ENCODE measurements around the gene ANKRD63. TPM values are rescaled to one million over a fixed set of nuclear protein-coding genes. Genes with fewer than 3 reads are reported as not detected.
A peak's percentile ranks its signal among the peaks of the same experiment; 100 is the strongest.

ANKRD63 gene
- not detected for total RNA-seq
- not detected for polyA plus RNA-seq

- peaks cover 6 to 26% (median 14%) of the 10 kb centered on the region in 4 donors for H3K4me1 ChIP-seq (ENCODE audit: control insufficient read depth in 4 of 4, insufficient read depth in 4 of 4, low read length in 3 of 4)
- no peak for DNase-seq (ENCODE audit: low spot score)
- H3K36me3 ChIP-seq (ENCODE audit: control insufficient read depth in 4 of 4, insufficient read depth in 3 of 4, low read depth in 1 of 4, low read length in 3 of 4), result no peaks in the 10 kb centered on the region
- H3K27ac ChIP-seq (ENCODE audit: low read depth in 1 of 2, low read length in 2 of 2), result no peak within 1 kb of the TSS
- TF ChIP-seq HNF4A (conservative IDR thresholded peaks at IDR 0.05) (no peak), TAF1 (conservative IDR thresholded peaks at IDR 0.05) (no peak), ZBTB33 (IDR thresholded peaks at IDR 0.05) (no peak), RXRA (IDR thresholded peaks at IDR 0.05) (no peak), EGR1 (IDR thresholded peaks at IDR 0.05; ENCODE audit: low read depth in 2 of 2) (no peak), MAX (IDR thresholded peaks at IDR 0.05) (no peak), SP1 (IDR thresholded peaks at IDR 0.05) (no peak), FOXA2 (IDR thresholded peaks at IDR 0.05) (no peak), JUND (IDR thresholded peaks at IDR 0.05) (no peak), NR2F2 (IDR thresholded peaks at IDR 0.05) (no peak), FOXA1 (IDR thresholded peaks at IDR 0.05) (no peak), RAD21 (IDR thresholded peaks at IDR 0.05) (no peak), HNF4G (IDR thresholded peaks at IDR 0.05) (no peak), REST (IDR thresholded peaks at IDR 0.05) (no peak)
- H3K27me3 ChIP-seq (ENCODE audit: control insufficient read depth in 4 of 4, insufficient read depth in 4 of 4, low read length in 3 of 4), result peaks cover 0 to 8% (median 2%) of the 10 kb centered on the region in 4 donors
- 6% methylated on average over 76 of the region's 76 CpGs for WGBS
- peak within 1 kb of the TSS; percentile 5 to 46 (median 31) for H3K4me3 ChIP-seq (ENCODE audit: low read depth in 1 of 3, low read length in 3 of 3)
- no peaks in the 10 kb centered on the region for H3K9me3 ChIP-seq (ENCODE audit: control insufficient read depth in 4 of 4, low read length in 3 of 4)
- H3K9ac ChIP-seq (ENCODE audit: low read depth in 1 of 2, low read length in 2 of 2), result no peak within 1 kb of the TSS
Observed at GRCh38 chr15:40282869-40283614, at the start of gene ANKRD63. Gene ANKRD63 (minus strand): TSS chr15:40283064. CDS start chr15:40282586, 478 bp downstream.

- Histone ChIP-seq H3K4me1 (ENCODE audit: control insufficient read depth in 4 of 4, insufficient read depth in 4 of 4, low read length in 3 of 4) (peaks cover 0 to 14% (median 2%) of the 10 kb centered on the region in 4 donors), H3K27ac (ENCODE audit: low read depth in 1 of 2, low read length in 2 of 2) (no peak overlapping the region)
- TF ChIP-seq HNF4A (conservative IDR thresholded peaks at IDR 0.05) (no peak), SP1 (IDR thresholded peaks at IDR 0.05) (no peak), YY1 (IDR thresholded peaks at IDR 0.05) (no peak), HNF4G (IDR thresholded peaks at IDR 0.05) (no peak), ZBTB33 (IDR thresholded peaks at IDR 0.05) (no peak), GABPA (IDR thresholded peaks at IDR 0.05 in 1 of 2, conservative IDR thresholded peaks at IDR 0.05 in 1 of 2) (no peak), MAX (IDR thresholded peaks at IDR 0.05) (no peak), FOXA2 (IDR thresholded peaks at IDR 0.05) (no peak), RAD21 (IDR thresholded peaks at IDR 0.05) (no peak), ATF3 (IDR thresholded peaks at IDR 0.05) (no peak), JUND (IDR thresholded peaks at IDR 0.05) (no peak), TAF1 (conservative IDR thresholded peaks at IDR 0.05) (no peak), NR2F2 (IDR thresholded peaks at IDR 0.05) (no peak), FOXA1 (IDR thresholded peaks at IDR 0.05) (no peak), EGR1 (IDR thresholded peaks at IDR 0.05; ENCODE audit: low read depth in 2 of 2) (no peak), CTCF (IDR thresholded peaks at IDR 0.05; ENCODE audit: low read depth, low read length, missing input control) (no peak)
Observed at GRCh38 chr15:40332113-40332781, 49.4 kb upstream of the ANKRD63 start.

More at GRCh38 chr15:40332113-40332781, 49.4 kb upstream of the ANKRD63 start:
- Histone ChIP-seq H3K9me3 (ENCODE audit: control insufficient read depth in 4 of 4, low read length in 3 of 4) (no peaks in the 10 kb centered on the region), H3K4me3 (ENCODE audit: low read depth in 1 of 3, low read length in 3 of 3) (no peak overlapping the region), H3K36me3 (ENCODE audit: control insufficient read depth in 4 of 4, insufficient read depth in 3 of 4, low read depth in 1 of 4, low read length in 3 of 4) (no peaks in the 10 kb centered on the region), H3K27me3 (ENCODE audit: control insufficient read depth in 4 of 4, insufficient read depth in 4 of 4, low read length in 3 of 4) (no peaks in the 10 kb centered on the region), H3K9ac (ENCODE audit: low read depth in 1 of 2, low read length in 2 of 2) (no peak overlapping the region)
- DNase-seq (ENCODE audit: low spot score), result no peak
- 74% methylated on average over 8 of the region's 8 CpGs for WGBS
